WTC11 (cell line): ENCODE data around the gene GDPD3. TPM values are rescaled to one million over a fixed set of nuclear protein-coding genes. Genes with fewer than 3 reads are reported as not detected.

ENCODE experiments used
- ATAC-seq: fragments of 200-7000 bp; cut with Tn5 transposase; 2 replicates; pipeline ENCODE4 v1.10.0; 2021; ENCODE audit warnings: mild to moderate bottlenecking, moderate library complexity
- CTCF ChIA-PET: fragments of 300-600 bp; sonication (Branson Sonifier 250); formaldehyde crosslinking; loops from one replicate; lab custom pipeline; 2021; ENCODE audit warnings: antibody characterized with exemption; lab: Charles Lee
- POLR2A ChIA-PET: fragments of 350-600 bp; sonication (Branson Sonifier 250); formaldehyde crosslinking; loops from one replicate; lab custom pipeline; 2021; ENCODE audit warnings: antibody characterized with exemption; lab: Charles Lee
- DNase-seq: peaks from one replicate; pipeline ENCODE4 v3.0.0; 2021; ENCODE audit warnings: low spot score
- H3K27ac Mint-ChIP-seq: 2 replicates; pipeline ENCODE4 v1.8.0; 2021; ENCODE audit warnings: mixed read lengths
- H3K27me3 Mint-ChIP-seq: 2 replicates; pipeline ENCODE4 v1.8.0; 2021; ENCODE audit warnings: low read depth, mild to moderate bottlenecking, moderate library complexity, mixed read lengths
- H3K36me3 Mint-ChIP-seq: 2 replicates; pipeline ENCODE4 v1.8.0; 2021; ENCODE audit warnings: mixed read lengths
- H3K4me1 Mint-ChIP-seq: 2 replicates; pipeline ENCODE4 v1.8.0; 2022; ENCODE audit warnings: mixed read lengths
- H3K4me3 Mint-ChIP-seq: 2 replicates; pipeline ENCODE4 v1.8.0; 2021; ENCODE audit warnings: mild to moderate bottlenecking, moderate library complexity, mixed read lengths
- H3K9me3 Mint-ChIP-seq: 2 replicates; pipeline ENCODE4 v1.8.0; 2021; ENCODE audit warnings: mixed read lengths
- CREB1 ChIP-seq: sonication (generic); formaldehyde crosslinking; IDR thresholded peaks from 2 replicates; pipeline ENCODE4 v1.8.0; 2023; ENCODE audit warnings: mild to moderate bottlenecking, missing genetic modification reagents
- EMX1 ChIP-seq: fragments of 250-450 bp; sonication (Bioruptor Pico); IDR thresholded peaks from 2 replicates; pipeline ENCODE4 v1.8.0; 2021; ENCODE audit warnings: mild to moderate bottlenecking
- ETV6 ChIP-seq: sonication (generic); formaldehyde crosslinking; IDR thresholded peaks from 2 replicates; pipeline ENCODE4 v1.8.1; 2022; ENCODE audit warnings: mild to moderate bottlenecking, missing genetic modification reagents
- FOXK1 ChIP-seq: sonication (generic); formaldehyde crosslinking; IDR thresholded peaks from 2 replicates; pipeline ENCODE4 v1.8.0; 2022; ENCODE audit warnings: mild to moderate bottlenecking, moderate library complexity, missing genetic modification reagents
- IRF2 ChIP-seq: sonication (generic); formaldehyde crosslinking; IDR thresholded peaks from 2 replicates; pipeline ENCODE4 v1.8.0; 2022; ENCODE audit warnings: low read depth, missing genetic modification reagents, borderline replicate concordance
- JAZF1 ChIP-seq: fragments of 250-450 bp; sonication (Bioruptor Pico); IDR thresholded peaks from 2 replicates; pipeline ENCODE4 v1.9.0; 2021; ENCODE audit warnings: moderate library complexity, mild to moderate bottlenecking, inconsistent platforms
- KAT7 ChIP-seq: sonication (generic); formaldehyde crosslinking; IDR thresholded peaks from 2 replicates; pipeline ENCODE4 v1.8.1; 2023; ENCODE audit warnings: missing genetic modification reagents, mild to moderate bottlenecking, borderline replicate concordance
- NR1H2 ChIP-seq: sonication (generic); formaldehyde crosslinking; IDR thresholded peaks from 2 replicates; pipeline ENCODE4 v1.9.0; 2021; ENCODE audit warnings: mild to moderate bottlenecking, moderate library complexity, missing genetic modification reagents
- PRRX2 ChIP-seq: fragments of 250-450 bp; sonication (Bioruptor Pico); IDR thresholded peaks from 2 replicates; pipeline ENCODE4 v1.8.0; 2021; ENCODE audit warnings: mild to moderate bottlenecking
- ZNF671 ChIP-seq: fragments of 250-450 bp; sonication (Bioruptor Pico); IDR thresholded peaks from 2 replicates; pipeline ENCODE4 v1.8.0; 2021; ENCODE audit warnings: mild to moderate bottlenecking
- total RNA-seq: library from RNA; stranded (reverse); gene quantifications from 3 replicates; pipeline ENCODE4 v1.2.3, GENCODE V29; 2021
- TF ChIP-seq, protein P1 (sequence below): sonication (generic); formaldehyde crosslinking; IDR thresholded peaks from 2 replicates; pipeline ENCODE4 v1.8.1; 2022; ENCODE audit warnings: low read depth, missing genetic modification reagents, borderline replicate concordance
- TF ChIP-seq, protein P2 (sequence below): sonication (generic); formaldehyde crosslinking; IDR thresholded peaks from 2 replicates; pipeline ENCODE4 v1.8.1; 2022; ENCODE audit warnings: mild to moderate bottlenecking, missing genetic modification reagents, moderate library complexity, borderline replicate concordance
- TF ChIP-seq, protein P3 (sequence below): fragments of 250-450 bp; sonication (Bioruptor Pico); IDR thresholded peaks from 2 replicates; pipeline ENCODE4 v1.9.0; 2021; ENCODE audit warnings: mild to moderate bottlenecking
- TF ChIP-seq, protein P4 (sequence below): sonication (generic); formaldehyde crosslinking; IDR thresholded peaks from 2 replicates; pipeline ENCODE4 v1.8.0; 2023; ENCODE audit warnings: missing genetic modification reagents
- TF ChIP-seq, protein P5 (sequence below): sonication (generic); formaldehyde crosslinking; conservative IDR thresholded peaks from 2 replicates; pipeline ENCODE4 v1.8.1; 2023; ENCODE audit warnings: mild to moderate bottlenecking, low read depth, missing genetic modification reagents, moderate library complexity
- TF ChIP-seq, protein P6 (sequence below): fragments of 200-600 bp; IDR thresholded peaks from 2 replicates; pipeline ENCODE4 v1.8.0; 2022; ENCODE audit warnings: antibody characterized with exemption
- TF ChIP-seq, protein P7 (sequence below): sonication (generic); formaldehyde crosslinking; conservative IDR thresholded peaks from 2 replicates; pipeline ENCODE4 v1.8.1; 2022; ENCODE audit warnings: mild to moderate bottlenecking, missing genetic modification reagents
- TF ChIP-seq, protein P8 (sequence below): sonication (generic); formaldehyde crosslinking; IDR thresholded peaks from 2 replicates; pipeline ENCODE4 v1.8.0; 2022; ENCODE audit warnings: mild to moderate bottlenecking, missing genetic modification reagents
- TF ChIP-seq, protein P9 (sequence below): sonication (generic); formaldehyde crosslinking; IDR thresholded peaks from 2 replicates; pipeline ENCODE4 v1.8.0; 2023; ENCODE audit warnings: missing genetic modification reagents, mild to moderate bottlenecking, borderline replicate concordance
- TF ChIP-seq, protein P10 (sequence below): sonication (generic); formaldehyde crosslinking; IDR thresholded peaks from 2 replicates; pipeline ENCODE4 v1.8.1; 2022; ENCODE audit warnings: low read depth, mild to moderate bottlenecking, moderate library complexity, missing genetic modification reagents, borderline replicate concordance

GDPD3 gene
- total RNA-seq, 1 experiment from 2014 or later = 2.5 TPM

DNA sequence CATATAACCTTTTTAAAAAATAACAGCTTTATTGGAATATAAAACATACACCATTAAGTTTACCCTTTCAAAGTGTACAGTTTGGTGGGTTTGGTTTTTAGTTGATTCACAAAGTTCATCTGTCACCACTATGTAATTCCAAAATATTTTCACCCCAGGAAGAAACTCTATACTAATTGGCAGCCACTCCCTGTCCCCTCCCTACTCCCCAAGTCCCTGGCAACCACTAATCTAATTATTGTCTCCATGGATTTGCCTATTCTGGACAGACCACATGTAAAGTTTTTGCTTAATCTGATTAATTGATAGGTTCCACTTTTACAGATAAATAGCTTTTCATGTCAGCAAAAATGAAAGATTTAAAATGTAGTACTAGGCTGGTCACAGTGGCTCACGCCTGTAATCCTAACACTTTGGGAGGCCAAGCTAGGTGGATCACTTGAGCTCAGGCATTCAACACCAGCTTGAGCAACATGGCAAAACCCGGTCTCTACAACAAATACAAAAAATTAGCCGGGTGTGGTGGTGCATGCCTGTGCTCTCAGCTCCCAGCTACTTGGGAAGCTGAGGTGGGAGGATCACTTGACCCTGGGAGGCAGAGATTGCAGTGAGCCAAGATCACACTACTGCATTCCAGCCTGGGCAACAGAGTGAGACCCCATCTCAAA is 34.6 kb upstream of the GDPD3 start:
- ATAC-seq = no peak
- Mint-ChIP-seq H3K4me1 (no peaks in the 10 kb centered on the region), H3K27ac (no peak overlapping the region), H3K27me3 (peaks cover 35% of the 10 kb centered on the region), H3K9me3 (peaks cover 18% of the 10 kb centered on the region), H3K4me3 (no peak overlapping the region), H3K36me3 (no peaks in the 10 kb centered on the region; the same call in 1 of the 2 replicates)
- TF ChIP-seq CREB1 (no peak), JAZF1 (no peak), ETV6 (CRISPR knock-in tag) (no peak), PRRX2 (no peak), EMX1 (no peak), NR1H2 (CRISPR knock-in tag) (no peak), KAT7 (CRISPR knock-in tag) (no peak), IRF2 (CRISPR knock-in tag) (no peak), FOXK1 (CRISPR knock-in tag) (no peak), ZNF671 (CRISPR knock-in tag) (no peak)
- TF ChIP-seq, protein P1, sequence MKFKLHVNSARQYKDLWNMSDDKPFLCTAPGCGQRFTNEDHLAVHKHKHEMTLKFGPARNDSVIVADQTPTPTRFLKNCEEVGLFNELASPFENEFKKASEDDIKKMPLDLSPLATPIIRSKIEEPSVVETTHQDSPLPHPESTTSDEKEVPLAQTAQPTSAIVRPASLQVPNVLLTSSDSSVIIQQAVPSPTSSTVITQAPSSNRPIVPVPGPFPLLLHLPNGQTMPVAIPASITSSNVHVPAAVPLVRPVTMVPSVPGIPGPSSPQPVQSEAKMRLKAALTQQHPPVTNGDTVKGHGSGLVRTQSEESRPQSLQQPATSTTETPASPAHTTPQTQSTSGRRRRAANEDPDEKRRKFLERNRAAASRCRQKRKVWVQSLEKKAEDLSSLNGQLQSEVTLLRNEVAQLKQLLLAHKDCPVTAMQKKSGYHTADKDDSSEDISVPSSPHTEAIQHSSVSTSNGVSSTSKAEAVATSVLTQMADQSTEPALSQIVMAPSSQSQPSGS (CRISPR knock-in tag) = no peak
- TF ChIP-seq, protein P2, sequence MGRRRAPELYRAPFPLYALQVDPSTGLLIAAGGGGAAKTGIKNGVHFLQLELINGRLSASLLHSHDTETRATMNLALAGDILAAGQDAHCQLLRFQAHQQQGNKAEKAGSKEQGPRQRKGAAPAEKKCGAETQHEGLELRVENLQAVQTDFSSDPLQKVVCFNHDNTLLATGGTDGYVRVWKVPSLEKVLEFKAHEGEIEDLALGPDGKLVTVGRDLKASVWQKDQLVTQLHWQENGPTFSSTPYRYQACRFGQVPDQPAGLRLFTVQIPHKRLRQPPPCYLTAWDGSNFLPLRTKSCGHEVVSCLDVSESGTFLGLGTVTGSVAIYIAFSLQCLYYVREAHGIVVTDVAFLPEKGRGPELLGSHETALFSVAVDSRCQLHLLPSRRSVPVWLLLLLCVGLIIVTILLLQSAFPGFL = no peak
- TF ChIP-seq, protein P3, sequence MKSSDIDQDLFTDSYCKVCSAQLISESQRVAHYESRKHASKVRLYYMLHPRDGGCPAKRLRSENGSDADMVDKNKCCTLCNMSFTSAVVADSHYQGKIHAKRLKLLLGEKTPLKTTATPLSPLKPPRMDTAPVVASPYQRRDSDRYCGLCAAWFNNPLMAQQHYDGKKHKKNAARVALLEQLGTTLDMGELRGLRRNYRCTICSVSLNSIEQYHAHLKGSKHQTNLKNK (CRISPR knock-in tag) = no peak
- TF ChIP-seq, protein P4, sequence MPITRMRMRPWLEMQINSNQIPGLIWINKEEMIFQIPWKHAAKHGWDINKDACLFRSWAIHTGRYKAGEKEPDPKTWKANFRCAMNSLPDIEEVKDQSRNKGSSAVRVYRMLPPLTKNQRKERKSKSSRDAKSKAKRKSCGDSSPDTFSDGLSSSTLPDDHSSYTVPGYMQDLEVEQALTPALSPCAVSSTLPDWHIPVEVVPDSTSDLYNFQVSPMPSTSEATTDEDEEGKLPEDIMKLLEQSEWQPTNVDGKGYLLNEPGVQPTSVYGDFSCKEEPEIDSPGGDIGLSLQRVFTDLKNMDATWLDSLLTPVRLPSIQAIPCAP (CRISPR knock-in tag) = no peak
- TF ChIP-seq, protein P5, sequence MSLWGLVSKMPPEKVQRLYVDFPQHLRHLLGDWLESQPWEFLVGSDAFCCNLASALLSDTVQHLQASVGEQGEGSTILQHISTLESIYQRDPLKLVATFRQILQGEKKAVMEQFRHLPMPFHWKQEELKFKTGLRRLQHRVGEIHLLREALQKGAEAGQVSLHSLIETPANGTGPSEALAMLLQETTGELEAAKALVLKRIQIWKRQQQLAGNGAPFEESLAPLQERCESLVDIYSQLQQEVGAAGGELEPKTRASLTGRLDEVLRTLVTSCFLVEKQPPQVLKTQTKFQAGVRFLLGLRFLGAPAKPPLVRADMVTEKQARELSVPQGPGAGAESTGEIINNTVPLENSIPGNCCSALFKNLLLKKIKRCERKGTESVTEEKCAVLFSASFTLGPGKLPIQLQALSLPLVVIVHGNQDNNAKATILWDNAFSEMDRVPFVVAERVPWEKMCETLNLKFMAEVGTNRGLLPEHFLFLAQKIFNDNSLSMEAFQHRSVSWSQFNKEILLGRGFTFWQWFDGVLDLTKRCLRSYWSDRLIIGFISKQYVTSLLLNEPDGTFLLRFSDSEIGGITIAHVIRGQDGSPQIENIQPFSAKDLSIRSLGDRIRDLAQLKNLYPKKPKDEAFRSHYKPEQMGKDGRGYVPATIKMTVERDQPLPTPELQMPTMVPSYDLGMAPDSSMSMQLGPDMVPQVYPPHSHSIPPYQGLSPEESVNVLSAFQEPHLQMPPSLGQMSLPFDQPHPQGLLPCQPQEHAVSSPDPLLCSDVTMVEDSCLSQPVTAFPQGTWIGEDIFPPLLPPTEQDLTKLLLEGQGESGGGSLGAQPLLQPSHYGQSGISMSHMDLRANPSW = no peak
- TF ChIP-seq, protein P6, sequence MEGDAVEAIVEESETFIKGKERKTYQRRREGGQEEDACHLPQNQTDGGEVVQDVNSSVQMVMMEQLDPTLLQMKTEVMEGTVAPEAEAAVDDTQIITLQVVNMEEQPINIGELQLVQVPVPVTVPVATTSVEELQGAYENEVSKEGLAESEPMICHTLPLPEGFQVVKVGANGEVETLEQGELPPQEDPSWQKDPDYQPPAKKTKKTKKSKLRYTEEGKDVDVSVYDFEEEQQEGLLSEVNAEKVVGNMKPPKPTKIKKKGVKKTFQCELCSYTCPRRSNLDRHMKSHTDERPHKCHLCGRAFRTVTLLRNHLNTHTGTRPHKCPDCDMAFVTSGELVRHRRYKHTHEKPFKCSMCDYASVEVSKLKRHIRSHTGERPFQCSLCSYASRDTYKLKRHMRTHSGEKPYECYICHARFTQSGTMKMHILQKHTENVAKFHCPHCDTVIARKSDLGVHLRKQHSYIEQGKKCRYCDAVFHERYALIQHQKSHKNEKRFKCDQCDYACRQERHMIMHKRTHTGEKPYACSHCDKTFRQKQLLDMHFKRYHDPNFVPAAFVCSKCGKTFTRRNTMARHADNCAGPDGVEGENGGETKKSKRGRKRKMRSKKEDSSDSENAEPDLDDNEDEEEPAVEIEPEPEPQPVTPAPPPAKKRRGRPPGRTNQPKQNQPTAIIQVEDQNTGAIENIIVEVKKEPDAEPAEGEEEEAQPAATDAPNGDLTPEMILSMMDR = no peak
- TF ChIP-seq, protein P7, sequence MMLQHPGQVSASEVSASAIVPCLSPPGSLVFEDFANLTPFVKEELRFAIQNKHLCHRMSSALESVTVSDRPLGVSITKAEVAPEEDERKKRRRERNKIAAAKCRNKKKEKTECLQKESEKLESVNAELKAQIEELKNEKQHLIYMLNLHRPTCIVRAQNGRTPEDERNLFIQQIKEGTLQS = no peak
- TF ChIP-seq, protein P8, sequence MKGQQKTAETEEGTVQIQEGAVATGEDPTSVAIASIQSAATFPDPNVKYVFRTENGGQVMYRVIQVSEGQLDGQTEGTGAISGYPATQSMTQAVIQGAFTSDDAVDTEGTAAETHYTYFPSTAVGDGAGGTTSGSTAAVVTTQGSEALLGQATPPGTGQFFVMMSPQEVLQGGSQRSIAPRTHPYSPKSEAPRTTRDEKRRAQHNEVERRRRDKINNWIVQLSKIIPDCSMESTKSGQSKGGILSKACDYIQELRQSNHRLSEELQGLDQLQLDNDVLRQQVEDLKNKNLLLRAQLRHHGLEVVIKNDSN = no peak
- TF ChIP-seq, protein P9, sequence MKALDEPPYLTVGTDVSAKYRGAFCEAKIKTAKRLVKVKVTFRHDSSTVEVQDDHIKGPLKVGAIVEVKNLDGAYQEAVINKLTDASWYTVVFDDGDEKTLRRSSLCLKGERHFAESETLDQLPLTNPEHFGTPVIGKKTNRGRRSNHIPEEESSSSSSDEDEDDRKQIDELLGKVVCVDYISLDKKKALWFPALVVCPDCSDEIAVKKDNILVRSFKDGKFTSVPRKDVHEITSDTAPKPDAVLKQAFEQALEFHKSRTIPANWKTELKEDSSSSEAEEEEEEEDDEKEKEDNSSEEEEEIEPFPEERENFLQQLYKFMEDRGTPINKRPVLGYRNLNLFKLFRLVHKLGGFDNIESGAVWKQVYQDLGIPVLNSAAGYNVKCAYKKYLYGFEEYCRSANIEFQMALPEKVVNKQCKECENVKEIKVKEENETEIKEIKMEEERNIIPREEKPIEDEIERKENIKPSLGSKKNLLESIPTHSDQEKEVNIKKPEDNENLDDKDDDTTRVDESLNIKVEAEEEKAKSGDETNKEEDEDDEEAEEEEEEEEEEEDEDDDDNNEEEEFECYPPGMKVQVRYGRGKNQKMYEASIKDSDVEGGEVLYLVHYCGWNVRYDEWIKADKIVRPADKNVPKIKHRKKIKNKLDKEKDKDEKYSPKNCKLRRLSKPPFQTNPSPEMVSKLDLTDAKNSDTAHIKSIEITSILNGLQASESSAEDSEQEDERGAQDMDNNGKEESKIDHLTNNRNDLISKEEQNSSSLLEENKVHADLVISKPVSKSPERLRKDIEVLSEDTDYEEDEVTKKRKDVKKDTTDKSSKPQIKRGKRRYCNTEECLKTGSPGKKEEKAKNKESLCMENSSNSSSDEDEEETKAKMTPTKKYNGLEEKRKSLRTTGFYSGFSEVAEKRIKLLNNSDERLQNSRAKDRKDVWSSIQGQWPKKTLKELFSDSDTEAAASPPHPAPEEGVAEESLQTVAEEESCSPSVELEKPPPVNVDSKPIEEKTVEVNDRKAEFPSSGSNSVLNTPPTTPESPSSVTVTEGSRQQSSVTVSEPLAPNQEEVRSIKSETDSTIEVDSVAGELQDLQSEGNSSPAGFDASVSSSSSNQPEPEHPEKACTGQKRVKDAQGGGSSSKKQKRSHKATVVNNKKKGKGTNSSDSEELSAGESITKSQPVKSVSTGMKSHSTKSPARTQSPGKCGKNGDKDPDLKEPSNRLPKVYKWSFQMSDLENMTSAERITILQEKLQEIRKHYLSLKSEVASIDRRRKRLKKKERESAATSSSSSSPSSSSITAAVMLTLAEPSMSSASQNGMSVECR = no peak
- TF ChIP-seq, protein P10, sequence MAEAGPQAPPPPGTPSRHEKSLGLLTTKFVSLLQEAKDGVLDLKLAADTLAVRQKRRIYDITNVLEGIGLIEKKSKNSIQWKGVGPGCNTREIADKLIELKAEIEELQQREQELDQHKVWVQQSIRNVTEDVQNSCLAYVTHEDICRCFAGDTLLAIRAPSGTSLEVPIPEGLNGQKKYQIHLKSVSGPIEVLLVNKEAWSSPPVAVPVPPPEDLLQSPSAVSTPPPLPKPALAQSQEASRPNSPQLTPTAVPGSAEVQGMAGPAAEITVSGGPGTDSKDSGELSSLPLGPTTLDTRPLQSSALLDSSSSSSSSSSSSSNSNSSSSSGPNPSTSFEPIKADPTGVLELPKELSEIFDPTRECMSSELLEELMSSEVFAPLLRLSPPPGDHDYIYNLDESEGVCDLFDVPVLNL (CRISPR knock-in tag) = no peak
- POLR2A ChIA-PET = no interaction called here
- CTCF ChIA-PET = interaction anchor here (0.6 to 0.8 kb wide), 2 partner anchors 10 to 36 kb away, joined by 3 to 4 read pairs; no protein-coding TSS in a partner anchor
- DNase-seq = no peak
